Measurements from ENCODE around the gene ATF3. TPM values are rescaled to one million over a fixed set of nuclear protein-coding genes. Genes with fewer than 3 reads are reported as not detected.

The ATF3 gene
- polyA plus RNA-seq, 1 donor from 2014 or later, result 7.2 TPM

GRCh38 chr1:212621949-212622305 lies 13.4 kb downstream of the ATF3 start:
- Histone ChIP-seq H3K9me2 (ENCODE audit: insufficient read depth, low read length) (no peaks in the 10 kb centered on the region), H3K9ac (ENCODE audit: low read length) (no peak overlapping the region), H2AFZ (ENCODE audit: low read depth, low read length) (no peak overlapping the region), H3K9me3 (ENCODE audit: low read length) (no peaks in the 10 kb centered on the region), H3K27ac (ENCODE audit: low read length) (no peak overlapping the region), H3K4me3 (ENCODE audit: low read length) (no peak overlapping the region), H3F3A (ENCODE audit: insufficient read depth, low read length, poor library complexity, severe bottlenecking) (no peaks in the 10 kb centered on the region), H4K20me1 (ENCODE audit: insufficient read depth) (no peaks in the 10 kb centered on the region), H3K36me3 (ENCODE audit: insufficient read depth, low read length) (no peaks in the 10 kb centered on the region), H3K27me3 (ENCODE audit: insufficient read depth, low read depth, low read length) (no peaks in the 10 kb centered on the region), H3K4me2 (ENCODE audit: low read length) (no peak overlapping the region), H3K79me2 (replicated peaks; ENCODE audit: insufficient read depth, low read length) (no peaks in the 10 kb centered on the region)
- TF ChIP-seq POLR2AphosphoS5 (IDR thresholded peaks at IDR 0.05) (no peak), SMC3 (conservative IDR thresholded peaks at IDR 0.05; ENCODE audit: poor library complexity) (no peak), RAD21 (conservative IDR thresholded peaks at IDR 0.05) (no peak), MXI1 (conservative IDR thresholded peaks at IDR 0.05; ENCODE audit: poor library complexity, severe bottlenecking) (no peak), EP300 (conservative IDR thresholded peaks at IDR 0.05; ENCODE audit: poor library complexity, severe bottlenecking) (no peak), TAF1 (IDR thresholded peaks at IDR 0.05; ENCODE audit: low read depth) (no peak), CTCF (IDR thresholded peaks at IDR 0.05; ENCODE audit: poor library complexity, severe bottlenecking) (no peak), EZH2 (IDR thresholded peaks at IDR 0.05; ENCODE audit: borderline replicate concordance, insufficient read depth, low read length, poor library complexity, severe bottlenecking) (no peak)
- TF ChIP-seq, protein P1, sequence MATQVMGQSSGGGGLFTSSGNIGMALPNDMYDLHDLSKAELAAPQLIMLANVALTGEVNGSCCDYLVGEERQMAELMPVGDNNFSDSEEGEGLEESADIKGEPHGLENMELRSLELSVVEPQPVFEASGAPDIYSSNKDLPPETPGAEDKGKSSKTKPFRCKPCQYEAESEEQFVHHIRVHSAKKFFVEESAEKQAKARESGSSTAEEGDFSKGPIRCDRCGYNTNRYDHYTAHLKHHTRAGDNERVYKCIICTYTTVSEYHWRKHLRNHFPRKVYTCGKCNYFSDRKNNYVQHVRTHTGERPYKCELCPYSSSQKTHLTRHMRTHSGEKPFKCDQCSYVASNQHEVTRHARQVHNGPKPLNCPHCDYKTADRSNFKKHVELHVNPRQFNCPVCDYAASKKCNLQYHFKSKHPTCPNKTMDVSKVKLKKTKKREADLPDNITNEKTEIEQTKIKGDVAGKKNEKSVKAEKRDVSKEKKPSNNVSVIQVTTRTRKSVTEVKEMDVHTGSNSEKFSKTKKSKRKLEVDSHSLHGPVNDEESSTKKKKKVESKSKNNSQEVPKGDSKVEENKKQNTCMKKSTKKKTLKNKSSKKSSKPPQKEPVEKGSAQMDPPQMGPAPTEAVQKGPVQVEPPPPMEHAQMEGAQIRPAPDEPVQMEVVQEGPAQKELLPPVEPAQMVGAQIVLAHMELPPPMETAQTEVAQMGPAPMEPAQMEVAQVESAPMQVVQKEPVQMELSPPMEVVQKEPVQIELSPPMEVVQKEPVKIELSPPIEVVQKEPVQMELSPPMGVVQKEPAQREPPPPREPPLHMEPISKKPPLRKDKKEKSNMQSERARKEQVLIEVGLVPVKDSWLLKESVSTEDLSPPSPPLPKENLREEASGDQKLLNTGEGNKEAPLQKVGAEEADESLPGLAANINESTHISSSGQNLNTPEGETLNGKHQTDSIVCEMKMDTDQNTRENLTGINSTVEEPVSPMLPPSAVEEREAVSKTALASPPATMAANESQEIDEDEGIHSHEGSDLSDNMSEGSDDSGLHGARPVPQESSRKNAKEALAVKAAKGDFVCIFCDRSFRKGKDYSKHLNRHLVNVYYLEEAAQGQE (IDR thresholded peaks at IDR 0.05; ENCODE audit: borderline replicate concordance), result no peak

- TF ChIP-seq CTCF (IDR thresholded peaks at IDR 0.05; ENCODE audit: poor library complexity, severe bottlenecking) (no peak), MXI1 (conservative IDR thresholded peaks at IDR 0.05; ENCODE audit: poor library complexity, severe bottlenecking) (no peak), SMC3 (conservative IDR thresholded peaks at IDR 0.05; ENCODE audit: poor library complexity) (no peak), EP300 (conservative IDR thresholded peaks at IDR 0.05; ENCODE audit: poor library complexity, severe bottlenecking) (no peak), RAD21 (conservative IDR thresholded peaks at IDR 0.05) (no peak), TAF1 (IDR thresholded peaks at IDR 0.05; ENCODE audit: low read depth) (no peak), EZH2 (IDR thresholded peaks at IDR 0.05; ENCODE audit: borderline replicate concordance, insufficient read depth, low read length, poor library complexity, severe bottlenecking) (no peak), POLR2AphosphoS5 (IDR thresholded peaks at IDR 0.05) (no peak)
- TF ChIP-seq, protein P1 (IDR thresholded peaks at IDR 0.05; ENCODE audit: borderline replicate concordance), result no peak
- H3K4me2 ChIP-seq (ENCODE audit: low read length), result no peak overlapping the region
- no peak overlapping the region for H2AFZ ChIP-seq (ENCODE audit: low read depth, low read length)
- H4K20me1 ChIP-seq (ENCODE audit: insufficient read depth), result no peaks in the 10 kb centered on the region
- no peaks in the 10 kb centered on the region for H3K27me3 ChIP-seq (ENCODE audit: insufficient read depth, low read depth, low read length)
- H3K9ac ChIP-seq (ENCODE audit: low read length), result no peak overlapping the region
- H3F3A ChIP-seq (ENCODE audit: insufficient read depth, low read length, poor library complexity, severe bottlenecking), result no peaks in the 10 kb centered on the region
- H3K36me3 ChIP-seq (ENCODE audit: insufficient read depth, low read length), result no peaks in the 10 kb centered on the region
- no peak overlapping the region for H3K27ac ChIP-seq (ENCODE audit: low read length)
- H3K9me3 ChIP-seq (ENCODE audit: low read length), result no peaks in the 10 kb centered on the region
- H3K9me2 ChIP-seq (ENCODE audit: insufficient read depth, low read length), result no peaks in the 10 kb centered on the region
- no peaks in the 10 kb centered on the region for H3K79me2 ChIP-seq (replicated peaks; ENCODE audit: insufficient read depth, low read length)
- no peak overlapping the region for H3K4me3 ChIP-seq (ENCODE audit: low read length)
Observed at GRCh38 chr1:212622467-212622866, 13.9 kb downstream of the ATF3 start.
